Fibroblast of lung (primary cell): ENCODE results near the gene INHBC. TPM values are rescaled to one million over a fixed set of nuclear protein-coding genes. Genes with fewer than 3 reads are reported as not detected.

ENCODE experiments used
- DNase-seq, 2 donors: peaks; one replicate each; pipeline versions ENCODE4 v3.0.0 to v3.0.0-alpha.2; 2010; ENCODE audit warnings: low read depth in 2 of 2
- H2AFZ ChIP-seq: 2 replicates; pipeline ENCODE4 v1.5.1; 2012; ENCODE audit warnings: low read length, control low read depth, inconsistent platforms
- H3K27ac ChIP-seq: 2 replicates; pipeline ENCODE4 v1.5.1; 2011; ENCODE audit warnings: low read length, control low read depth; ENCODE audit not compliant: insufficient read depth
- H3K27me3 ChIP-seq: 2 replicates; pipeline ENCODE4 v1.5.1; 2011; ENCODE audit warnings: mild to moderate bottlenecking, low read length; ENCODE audit not compliant: control insufficient read depth, insufficient read depth
- H3K36me3 ChIP-seq: 2 replicates; pipeline ENCODE4 v1.5.1; 2011; ENCODE audit warnings: low read length; ENCODE audit not compliant: control insufficient read depth, insufficient read depth
- H3K4me1 ChIP-seq: 2 replicates; pipeline ENCODE4 v1.5.1; 2011; ENCODE audit warnings: low read length; ENCODE audit not compliant: control insufficient read depth, insufficient read depth; ENCODE audit errors: extremely low read depth
- H3K4me2 ChIP-seq: 2 replicates; pipeline ENCODE4 v1.5.1; 2011; ENCODE audit warnings: low read length, control low read depth; ENCODE audit not compliant: insufficient read depth; ENCODE audit errors: extremely low read depth
- H3K4me3 ChIP-seq, 4 experiments: fragments of 200-600 bp in 1 of 4; sonication (generic) in 1 of 4; replicated peaks in 1 of 4; 2 replicates each; pipeline ENCODE4 v1.5.1; 2011 to 2016; ENCODE audit warnings: low read length in 4 of 4, low read depth in 3 of 4, mild to moderate bottlenecking in 3 of 4, control low read depth in 2 of 4, inconsistent platforms in 1 of 4, mixed read lengths in 1 of 4; ENCODE audit not compliant: insufficient read depth in 1 of 4; ENCODE audit errors: control extremely low read depth in 1 of 4
- H3K79me2 ChIP-seq: 2 replicates; pipeline ENCODE4 v1.5.1; 2012; ENCODE audit warnings: mild to moderate bottlenecking, low read length, inconsistent platforms; ENCODE audit not compliant: control insufficient read depth, insufficient read depth
- H3K9ac ChIP-seq: 2 replicates; pipeline ENCODE4 v1.5.1; 2011; ENCODE audit warnings: mild to moderate bottlenecking, low read length, control low read depth; ENCODE audit not compliant: insufficient read depth
- H3K9me3 ChIP-seq: 2 replicates; pipeline ENCODE4 v1.5.1; 2012; ENCODE audit warnings: low read depth, low read length; ENCODE audit not compliant: control insufficient read depth, insufficient read depth
- H4K20me1 ChIP-seq: 2 replicates; pipeline ENCODE4 v1.5.1; 2011; ENCODE audit warnings: low read length; ENCODE audit not compliant: control insufficient read depth, insufficient read depth; ENCODE audit errors: extremely low read depth
- CTCF ChIP-seq, 2 donors: IDR thresholded peaks in 1 of 2; conservative IDR thresholded peaks in 1 of 2; 1 replicate in 1 of 2; 2 replicates in 1 of 2; pipeline ENCODE4 v1.5.1; 2011 to 2012; ENCODE audit warnings: low read length in 2 of 2, control low read depth in 1 of 2, inconsistent platforms in 1 of 2, low read depth in 1 of 2, mild to moderate bottlenecking in 1 of 2
- EZH2 ChIP-seq: IDR thresholded peaks from 2 replicates; pipeline ENCODE4 v1.5.1; 2012; ENCODE audit warnings: low read length, control low read depth, mild to moderate bottlenecking; ENCODE audit errors: missing control alignments
- polyA plus RNA-seq, 2 donors: library from polyadenylated mRNA; depleted of rRNA in 1 of 2; stranded (reverse) in 1 of 2; unstranded in 1 of 2; fragments of >200 nt; gene quantifications; 2 replicates each; pipeline ENCODE4 v1.2.1, GENCODE V29; 2011 to 2012; ENCODE audit warnings: missing spikeins in 1 of 2
- total RNA-seq: library from RNA; depleted of rRNA; stranded (reverse); fragments of >200 nt; gene quantifications from 2 replicates; pipeline ENCODE4 v1.2.1, GENCODE V29; 2014

The INHBC gene
- total and polyA plus RNA-seq, 2 donors (not counting 1 experiment from before 2014, with no cell fraction given), result 0.05 TPM; not detected in 1

GRCh38 chr12:57461917-57462250 lies 27.3 kb downstream of the INHBC start:
- H3K27ac ChIP-seq, result peak overlapping the region; percentile 6
- H3K4me2 ChIP-seq, result peak overlapping the region; percentile 94
- H3K4me1 ChIP-seq, result peaks cover 2% of the 10 kb centered on the region
- H3K9me3 ChIP-seq, result no peaks in the 10 kb centered on the region
- peak in 1 of 2 donors; percentile 47 for DNase-seq
- no peaks in the 10 kb centered on the region for H3K79me2 ChIP-seq
- H3K4me3 ChIP-seq, result peak overlapping the region; percentile 56 to 88 (median 70)
- no peak overlapping the region for H3K9ac ChIP-seq
- H4K20me1 ChIP-seq, result no peaks in the 10 kb centered on the region
- no peaks in the 10 kb centered on the region for H3K36me3 ChIP-seq
- TF ChIP-seq EZH2 (no peak), CTCF (conservative IDR thresholded peaks at IDR 0.05 in 1 of 2, IDR thresholded peaks at IDR 0.05 in 1 of 2; ENCODE audit: low read depth in 1 of 2, low read length in 2 of 2) (no peak)
- H3K27me3 ChIP-seq, result peaks cover under 1% of the 10 kb centered on the region
- H2AFZ ChIP-seq, result peak overlapping the region; percentile 67

- Histone ChIP-seq H2AFZ (peak overlapping the region; percentile 71), H3K4me2 (peak overlapping the region; percentile 94), H3K36me3 (no peaks in the 10 kb centered on the region), H3K9me3 (no peaks in the 10 kb centered on the region), H3K9ac (no peak overlapping the region), H3K4me3 (peak overlapping the region; percentile 56 to 88 (median 70)), H3K4me1 (peaks cover 2% of the 10 kb centered on the region), H3K27me3 (peaks cover 5% of the 10 kb centered on the region), H4K20me1 (no peaks in the 10 kb centered on the region), H3K79me2 (no peaks in the 10 kb centered on the region), H3K27ac (peak overlapping the region; percentile 54)
- TF ChIP-seq CTCF (conservative IDR thresholded peaks at IDR 0.05 in 1 of 2, IDR thresholded peaks at IDR 0.05 in 1 of 2; ENCODE audit: low read depth in 1 of 2, low read length in 2 of 2), result peak; percentile 93 to 96
- TF ChIP-seq EZH2, result no peak
- peak; percentile 83 to 88 for DNase-seq
These were observed 27.8 kb downstream of the INHBC start for GRCh38 chr12:57462251-57462911.

- H3K9ac ChIP-seq, result no peak overlapping the region
- TF ChIP-seq CTCF (conservative IDR thresholded peaks at IDR 0.05 in 1 of 2, IDR thresholded peaks at IDR 0.05 in 1 of 2; ENCODE audit: low read depth in 1 of 2, low read length in 2 of 2), result no peak
- no peak for TF ChIP-seq EZH2
- peak overlapping the region; percentile 62 for H3K4me2 ChIP-seq
These were observed 28.3 kb downstream of the INHBC start for GRCh38 chr12:57462912-57463253.

More at GRCh38 chr12:57462912-57463253, 28.3 kb downstream of the INHBC start:
- Histone ChIP-seq H3K36me3 (no peaks in the 10 kb centered on the region), H2AFZ (no peak overlapping the region), H3K27ac (no peak overlapping the region), H3K4me3 (no peak overlapping the region), H3K9me3 (no peaks in the 10 kb centered on the region), H3K79me2 (no peaks in the 10 kb centered on the region), H4K20me1 (no peaks in the 10 kb centered on the region), H3K4me1 (peaks cover 2% of the 10 kb centered on the region), H3K27me3 (peaks cover 10% of the 10 kb centered on the region)
- DNase-seq, result no peak
